Activated CD4-positive, alpha-beta T cell treated with anti-CD3 and anti-CD28 coated beads, Interleukin-2, Interleukin-6, amounts not matched to agents 100 ng/mL and 50 ng/mL, durations not matched to agents 16 hours and 8 hours (primary cell): ENCODE measurements around the gene LCP2.
A peak's percentile ranks its signal among the peaks of the same experiment; 100 is the strongest.

Experiments used
- DNase-seq: peaks from one replicate; pipeline ENCODE4 v3.0.0-alpha.2; 2020

LCP2 gene

GRCh38 chr5:170314541-170315095 is 17.0 kb upstream of the LCP2 start:
- no peak for DNase-seq

DNA sequence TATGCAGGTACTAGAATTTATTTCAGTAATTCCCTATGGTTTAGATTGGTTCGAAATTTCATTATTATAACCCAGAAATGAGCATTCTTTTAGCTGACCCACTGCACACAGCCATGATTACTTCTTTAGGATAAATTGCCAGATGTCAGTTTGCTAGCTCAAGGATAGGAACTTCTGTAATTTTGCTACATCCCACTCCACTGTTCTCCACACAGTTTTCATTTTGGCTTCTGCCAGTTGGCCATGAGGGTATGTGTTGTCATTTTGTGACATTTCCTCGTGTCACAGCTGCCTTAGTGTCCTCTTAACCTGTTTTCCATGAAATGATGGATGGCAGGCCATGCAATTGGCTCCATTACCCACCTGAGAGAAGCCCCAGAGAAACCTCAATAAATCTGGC is 16.2 kb upstream of the LCP2 start:
- no peak for DNase-seq

DNA sequence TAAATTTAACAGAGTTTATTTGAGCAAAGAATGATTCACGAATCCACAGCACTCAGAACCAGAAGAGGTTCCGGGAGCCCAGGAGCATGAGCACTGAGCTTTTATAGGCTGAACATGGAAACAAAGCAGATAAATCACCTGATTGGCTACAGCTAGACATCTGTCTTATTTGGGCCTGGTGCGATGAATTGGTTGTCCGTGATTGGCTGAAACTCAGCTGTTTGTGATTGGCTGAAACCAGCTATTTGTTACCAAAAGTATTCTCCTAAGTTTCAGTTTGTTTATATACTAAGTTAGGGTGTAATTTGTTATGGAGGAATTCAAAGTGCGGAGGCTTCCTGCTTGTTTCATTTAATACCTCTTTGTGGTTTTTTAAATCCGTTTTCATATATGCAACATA is 15.8 kb upstream of the LCP2 start:
- DNase-seq = peak; percentile 85

GRCh38 chr5:170312666-170313065 is 15.1 kb upstream of the LCP2 start:
- peak; percentile 81 for DNase-seq

- DNase-seq = no peak
Observed at GRCh38 chr5:170312301-170312595, 14.7 kb upstream of the LCP2 start.

DNA sequence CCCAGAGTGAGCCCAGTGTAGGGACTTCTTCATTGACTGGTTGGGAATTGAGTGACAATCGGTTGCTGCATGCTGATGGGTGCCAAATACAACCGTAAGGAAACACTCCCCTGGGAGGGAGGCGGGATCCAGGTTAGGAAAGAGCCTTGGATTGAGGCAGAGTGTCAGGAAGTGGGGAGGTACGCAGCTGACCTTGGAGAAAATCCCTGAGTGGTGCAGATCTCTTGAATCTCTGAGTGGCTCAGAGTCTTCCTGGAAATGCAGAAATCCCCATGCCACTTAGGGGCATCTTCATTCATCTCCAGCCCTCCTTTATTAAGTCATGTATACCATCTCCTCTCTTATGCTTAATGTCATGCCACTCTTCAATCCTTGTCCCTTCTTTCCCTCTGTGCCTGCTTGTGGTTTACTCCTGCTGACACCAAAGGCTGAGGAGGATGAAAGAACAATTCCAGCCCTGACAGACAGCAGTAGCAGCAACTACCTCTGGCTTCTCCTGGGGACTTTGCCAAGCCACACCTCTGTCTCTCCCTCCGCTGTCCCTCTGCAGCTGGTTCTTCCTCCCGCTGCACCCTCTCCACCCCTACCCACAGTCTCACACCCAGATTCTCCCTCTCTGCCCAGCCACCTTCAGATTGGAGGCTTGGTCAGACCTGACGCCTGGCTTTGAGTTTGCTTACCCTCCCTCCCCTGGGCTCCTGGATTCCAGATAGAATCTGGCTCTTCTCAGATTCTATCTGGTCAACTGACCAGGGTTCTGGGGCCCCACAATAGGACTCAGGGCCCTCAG is 14.1 kb upstream of the LCP2 start:
- no peak for DNase-seq

DNA sequence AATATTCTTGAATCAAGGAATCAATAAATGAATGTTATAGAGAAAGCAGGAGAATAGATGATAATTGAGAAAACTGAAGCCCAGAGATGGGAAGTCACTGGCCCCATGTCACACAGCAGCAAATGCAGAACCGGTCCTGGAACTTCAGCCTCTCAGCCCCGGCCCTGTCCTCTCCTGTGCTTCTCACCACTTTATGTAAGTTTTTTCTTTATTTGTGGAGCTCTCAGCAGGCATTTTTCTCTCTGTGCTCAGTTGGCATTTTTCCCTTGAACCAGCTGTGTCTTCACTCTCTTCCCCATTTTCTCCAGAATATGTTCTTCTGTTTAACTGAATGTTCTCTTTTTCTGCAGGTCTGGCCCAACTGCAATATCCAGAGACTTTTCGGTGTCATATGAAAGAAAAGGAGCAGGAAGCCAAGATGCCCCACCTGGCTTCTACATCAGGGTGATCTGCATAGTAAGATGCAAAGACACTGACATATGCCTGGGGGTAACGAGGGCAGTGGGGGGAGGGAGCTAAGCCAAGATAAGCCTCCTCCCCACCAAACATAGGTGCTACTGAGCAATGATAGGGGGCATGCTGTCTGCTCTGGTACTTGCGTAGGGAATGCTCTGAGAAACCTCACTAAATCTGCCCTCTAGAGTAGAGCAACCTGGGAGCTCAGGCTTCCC is 12.8 kb upstream of the LCP2 start:
- no peak for DNase-seq

DNA sequence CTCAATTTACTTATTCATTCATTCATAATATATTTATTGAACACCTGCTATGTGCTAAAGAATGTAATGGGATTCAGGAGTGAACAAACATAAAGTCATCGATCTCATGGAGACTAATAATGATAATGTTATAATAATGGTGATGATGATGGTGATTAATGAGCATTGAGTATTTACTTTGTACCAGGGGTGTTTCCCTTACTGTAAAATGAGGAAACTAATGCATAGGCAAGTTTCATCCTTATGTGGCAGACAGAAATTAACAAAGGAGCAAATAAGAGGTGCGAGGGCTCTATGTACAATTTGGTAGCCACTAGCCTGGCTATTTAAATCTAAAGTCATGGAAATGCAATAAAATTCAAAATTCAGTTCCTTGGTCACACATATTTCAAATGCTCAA is 11.1 kb upstream of the LCP2 start:
- no peak for DNase-seq

DNA sequence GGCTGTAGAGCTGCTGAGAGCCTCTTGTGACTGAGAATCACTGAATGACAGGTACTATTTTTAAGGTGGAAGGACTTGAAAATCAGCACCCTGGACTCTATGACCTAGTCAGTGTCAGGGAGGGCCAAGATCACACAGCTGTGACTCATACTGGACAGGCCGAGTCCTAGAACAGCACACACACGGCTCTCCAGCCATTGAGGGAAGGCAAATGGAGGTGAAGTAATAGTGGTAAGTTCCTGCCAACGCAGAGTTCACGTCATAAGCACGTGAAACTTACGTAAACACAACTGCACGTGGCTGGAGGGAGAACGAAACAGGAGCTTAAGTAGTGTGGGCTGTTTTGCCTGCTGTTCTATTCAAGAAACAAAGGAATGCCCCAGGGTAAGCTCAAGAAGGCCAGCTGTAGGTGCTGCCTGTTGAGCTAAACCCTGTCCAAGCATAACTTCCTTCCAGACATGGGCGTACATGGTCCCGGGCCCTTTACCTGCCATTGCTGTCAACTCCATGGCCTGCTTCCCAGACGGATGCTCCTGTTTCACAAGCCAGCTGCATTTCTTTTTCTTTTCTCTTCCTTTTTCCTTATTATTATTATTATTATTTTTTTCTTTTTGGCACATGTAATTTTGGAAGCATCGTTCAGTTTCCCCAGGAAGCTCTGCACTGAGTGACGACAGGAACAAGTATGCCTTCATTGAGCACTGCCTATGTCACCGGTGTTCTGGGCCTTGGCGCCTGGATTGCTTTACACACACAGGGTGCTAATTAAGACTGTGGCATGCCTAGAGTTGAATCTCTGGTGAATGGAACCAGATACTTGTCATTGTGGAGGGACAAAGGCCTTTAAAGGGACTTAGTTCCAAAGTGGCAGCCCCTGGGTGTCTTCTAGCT is 10.2 kb upstream of the LCP2 start:
- no peak for DNase-seq

DNA sequence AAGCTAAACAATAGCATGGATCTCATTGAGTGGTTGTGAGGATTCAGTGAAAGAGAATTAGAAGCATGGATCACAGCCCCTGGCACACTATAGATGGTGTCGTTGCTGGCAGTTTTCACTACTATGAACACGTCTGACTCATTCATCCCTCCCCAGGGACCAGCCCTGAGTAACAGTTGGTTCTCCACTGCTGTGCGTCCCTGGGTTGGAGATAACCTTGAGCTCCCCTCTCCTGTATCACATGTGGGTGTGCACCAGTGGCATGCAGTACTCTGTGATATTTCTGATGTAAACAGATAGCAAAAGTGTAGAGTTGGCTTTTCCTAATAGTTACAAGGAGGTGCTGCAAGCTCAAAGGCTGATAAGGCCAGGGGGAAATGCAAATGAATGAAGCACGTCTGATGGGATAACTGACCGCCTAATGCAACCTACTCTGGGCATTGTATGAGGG is 8.8 kb upstream of the LCP2 start:
- DNase-seq = peak; percentile 34

DNA sequence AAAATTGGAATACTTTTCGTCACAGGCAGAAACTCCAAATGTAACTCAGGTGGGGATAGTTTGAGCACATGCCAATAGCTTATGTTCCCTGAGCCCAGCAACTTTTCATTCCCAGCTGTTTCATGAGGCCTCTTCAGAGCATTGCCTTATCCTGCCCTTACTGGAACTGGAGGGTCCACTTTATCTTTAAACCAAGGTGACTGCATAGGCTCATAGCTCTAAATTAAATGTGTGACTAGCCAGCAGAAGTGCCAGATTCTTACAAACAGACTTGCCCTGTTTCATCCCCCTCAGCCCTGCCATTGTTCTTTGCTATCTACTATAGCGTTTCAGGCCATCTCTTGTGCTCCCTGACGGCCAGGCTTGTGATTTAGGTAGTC is 8.1 kb upstream of the LCP2 start:
- DNase-seq = no peak

DNA sequence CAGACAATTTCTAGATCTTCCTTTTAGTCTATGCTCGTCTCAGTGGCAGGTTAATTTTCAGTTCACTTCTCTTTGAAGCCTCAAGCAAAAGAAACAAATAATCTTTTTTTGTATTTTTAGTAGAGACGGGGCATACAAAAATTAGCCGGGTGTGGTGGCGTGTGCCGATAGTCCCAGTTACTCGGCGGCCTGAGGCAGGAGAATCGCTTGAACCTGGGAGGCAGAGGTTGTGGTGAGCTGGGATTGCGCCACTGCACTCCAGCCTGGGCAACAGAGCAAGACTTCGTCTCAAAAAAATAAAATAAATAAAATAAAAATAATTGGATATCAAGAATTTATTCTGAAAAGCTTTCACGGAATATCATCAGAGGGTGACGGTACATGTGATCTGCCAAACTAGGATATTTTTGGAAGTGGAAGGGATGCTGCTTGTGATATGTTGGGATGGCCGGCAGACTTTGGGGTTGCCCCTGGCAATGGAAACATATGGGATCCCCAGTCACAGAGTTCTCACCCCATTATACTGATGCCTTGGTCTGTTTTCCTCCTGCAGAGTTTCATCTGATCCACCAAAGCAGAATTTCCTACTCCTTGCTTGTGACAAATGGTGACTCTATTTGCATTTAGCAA is 7.6 kb upstream of the LCP2 start:
- no peak for DNase-seq

GRCh38 chr5:170303549-170303948 is 6.0 kb upstream of the LCP2 start:
- DNase-seq = no peak

- peak; percentile 82 for DNase-seq
Observed at GRCh38 chr5:170302653-170303501, 5.3 kb upstream of the LCP2 start.

- no peak for DNase-seq
Observed at GRCh38 chr5:170301981-170302652, 4.5 kb upstream of the LCP2 start.

DNA sequence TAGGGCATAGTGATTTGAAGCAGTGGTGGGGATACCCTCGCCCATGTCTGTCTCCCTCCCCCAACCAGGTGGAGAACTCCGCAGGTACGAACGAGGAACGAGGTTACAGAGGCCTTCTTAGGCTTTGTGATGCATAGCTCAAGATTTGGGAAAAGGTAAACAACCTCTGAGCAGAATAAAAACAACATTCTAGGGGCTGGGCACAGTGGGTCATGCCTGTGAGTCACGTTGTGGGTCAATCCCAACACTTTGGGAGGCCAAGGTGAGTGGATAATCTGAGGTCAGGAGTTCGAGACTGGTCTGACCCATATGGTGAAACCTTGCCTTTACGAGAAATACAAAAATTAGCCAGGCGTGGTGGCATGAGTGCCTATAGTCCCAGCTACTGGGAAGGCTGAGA is 3.6 kb upstream of the LCP2 start:
- DNase-seq = no peak

GRCh38 chr5:170300361-170301013 is 2.9 kb upstream of the LCP2 start:
- no peak for DNase-seq

- no peak for DNase-seq
Observed at GRCh38 chr5:170296935-170297588, 515 bp downstream of the LCP2 start.

DNA sequence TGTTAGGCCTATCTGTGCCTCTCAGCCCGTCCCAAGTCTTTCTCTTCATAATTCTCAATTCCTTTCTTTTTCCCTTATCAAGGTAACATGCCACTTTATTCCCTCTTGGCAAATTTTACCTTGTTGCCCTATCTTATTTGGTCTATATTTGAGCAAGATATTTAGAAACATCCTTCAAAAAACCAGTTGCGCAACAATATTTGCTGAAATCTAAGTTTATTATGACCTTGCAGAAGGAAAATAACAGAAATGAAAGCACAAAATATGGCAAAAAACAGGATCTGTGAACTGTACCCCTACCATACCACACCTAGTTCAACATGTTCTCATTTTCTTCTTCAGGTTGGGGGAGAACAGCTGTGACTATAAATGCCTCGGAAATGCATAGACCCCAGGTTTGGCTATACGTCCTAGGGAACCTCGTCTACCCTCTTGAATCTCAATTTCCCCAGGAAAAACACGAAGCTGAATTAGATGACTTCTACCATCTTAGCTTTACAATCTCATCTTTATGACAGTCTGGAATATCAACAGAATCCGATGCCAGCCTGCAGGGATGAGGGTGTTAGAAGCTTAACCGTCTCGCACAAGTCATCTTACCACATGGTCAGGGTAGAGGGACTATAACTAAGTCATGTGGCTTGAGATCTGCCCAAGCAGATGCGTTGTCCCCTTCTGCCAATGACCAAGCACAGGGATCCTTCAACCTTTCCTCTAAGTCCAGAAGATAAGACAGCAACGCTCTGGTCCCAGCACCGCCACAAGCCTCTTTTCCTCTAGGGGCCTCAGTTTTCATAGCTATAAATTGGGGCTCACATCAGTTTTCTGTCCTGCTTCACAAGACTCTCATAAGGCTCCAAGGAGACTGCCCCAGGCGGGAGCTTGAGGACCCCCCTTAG is 1.3 kb downstream of the LCP2 start:
- no peak for DNase-seq
